Loucy (cell line): ENCODE measurements around the gene PEX12.
A peak's percentile ranks its signal among the peaks of the same experiment; 100 is the strongest.
"Not testable (repeated sequence)": the region's sequence is repeated elsewhere in the genome, so short reads cannot be mapped to it uniquely, and the experiment has no call there.

Experiments
- H2AFZ ChIP-seq: fragments of 200-600 bp; sonication (generic); 2 replicates; pipeline ENCODE4 v1.6.0; 2016; ENCODE audit warnings: antibody characterized with exemption, mild to moderate bottlenecking, low read length, moderate library complexity
- H3F3A ChIP-seq: fragments of 200-600 bp; 2 replicates; pipeline ENCODE4 v1.6.0; 2016; ENCODE audit warnings: antibody characterized with exemption, low read depth, mild to moderate bottlenecking
- H3K27me3 ChIP-seq: fragments of 200-600 bp; sonication (generic); 2 replicates; pipeline ENCODE4 v1.6.1; 2014; ENCODE audit warnings: low read length, mild to moderate bottlenecking; ENCODE audit not compliant: insufficient read depth, poor library complexity, severe bottlenecking
- H3K36me3 ChIP-seq: fragments of 200-600 bp; sonication (generic); 2 replicates; pipeline ENCODE4 v1.6.1; 2016; ENCODE audit warnings: low read length; ENCODE audit not compliant: insufficient read depth
- H3K4me1 ChIP-seq: fragments of 200-600 bp; sonication (generic); 2 replicates; pipeline ENCODE4 v1.5.1; 2014; ENCODE audit warnings: low read length, mild to moderate bottlenecking; ENCODE audit not compliant: insufficient read depth, poor library complexity, severe bottlenecking
- H3K4me2 ChIP-seq: fragments of 200-600 bp; sonication (generic); 2 replicates; pipeline ENCODE4 v1.6.0; 2014; ENCODE audit warnings: antibody characterized with exemption, low read length, low read depth, mild to moderate bottlenecking; ENCODE audit not compliant: poor library complexity, severe bottlenecking
- H3K4me3 ChIP-seq: fragments of 200-600 bp; sonication (generic); 2 replicates; pipeline ENCODE4 v1.5.1; 2014; ENCODE audit warnings: low read length, mild to moderate bottlenecking, mixed read lengths; ENCODE audit not compliant: poor library complexity, severe bottlenecking
- H3K79me2 ChIP-seq: fragments of 200-600 bp; sonication (generic); 2 replicates; pipeline ENCODE4 v1.6.1; 2014; ENCODE audit warnings: low read length; ENCODE audit not compliant: insufficient read depth
- H3K9ac ChIP-seq: fragments of 200-600 bp; sonication (generic); 2 replicates; pipeline ENCODE4 v1.6.0; 2014; ENCODE audit warnings: mild to moderate bottlenecking, low read depth, low read length, moderate library complexity; ENCODE audit not compliant: poor library complexity, severe bottlenecking
- H3K9me2 ChIP-seq: fragments of 200-600 bp; sonication (generic); replicated peaks from 2 replicates; pipeline ENCODE4 v1.6.1; 2016; ENCODE audit warnings: low read depth, low read length, mixed read lengths
- H3K9me3 ChIP-seq: fragments of 200-600 bp; sonication (generic); 2 replicates; pipeline ENCODE4 v1.6.1; 2014; ENCODE audit warnings: mild to moderate bottlenecking, antibody characterized with exemption, low read length, low read depth; ENCODE audit not compliant: insufficient read depth
- H4K20me1 ChIP-seq: fragments of 200-600 bp; sonication (generic); 2 replicates; pipeline ENCODE4 v1.6.0; 2014; ENCODE audit warnings: antibody characterized with exemption, low read length, mild to moderate bottlenecking; ENCODE audit not compliant: insufficient read depth, poor library complexity, severe bottlenecking
- CTCF ChIP-seq: fragments of 200-600 bp; sonication (generic); conservative IDR thresholded peaks from 2 replicates; pipeline ENCODE4 v1.5.1; 2014; ENCODE audit warnings: mild to moderate bottlenecking, antibody characterized with exemption, low read length
- EZH2phosphoT487 ChIP-seq: fragments of 200-600 bp; IDR thresholded peaks from 2 replicates; pipeline ENCODE4 v1.6.1; 2018; ENCODE audit warnings: antibody characterized with exemption, mild to moderate bottlenecking, moderate library complexity, borderline replicate concordance

Gene PEX12

GRCh38 chr17:35569405-35569804 lies 9.0 kb downstream of the PEX12 start:
- TF ChIP-seq CTCF (no peak), EZH2phosphoT487 (no peak)
- no peak overlapping the region for H2AFZ ChIP-seq
- peaks cover 15% of the 10 kb centered on the region for H3K4me1 ChIP-seq
- peak overlapping the region; percentile 88 for H3K4me3 ChIP-seq
- no peaks in the 10 kb centered on the region for H3K9me3 ChIP-seq
- H3K79me2 ChIP-seq: peaks cover 36% of the 10 kb centered on the region
- H3K36me3 ChIP-seq: no peaks in the 10 kb centered on the region; the same call in 1 of the 2 replicates
- H3F3A ChIP-seq: no peaks in the 10 kb centered on the region
- H3K9me2 ChIP-seq: no peaks in the 10 kb centered on the region
- H3K27me3 ChIP-seq: no peaks in the 10 kb centered on the region
- H3K4me2 ChIP-seq: peak overlapping the region; percentile 86
- peak overlapping the region; percentile 84 for H3K9ac ChIP-seq
- H4K20me1 ChIP-seq: peaks cover 12% of the 10 kb centered on the region

- H3K9me3 ChIP-seq: no peaks in the 10 kb centered on the region
- H3K4me2 ChIP-seq: peak overlapping the region; percentile 86
- H2AFZ ChIP-seq: no peak overlapping the region
- H4K20me1 ChIP-seq: peaks cover 12% of the 10 kb centered on the region
- peaks cover 36% of the 10 kb centered on the region for H3K79me2 ChIP-seq
- no peaks in the 10 kb centered on the region for H3K36me3 ChIP-seq
- TF ChIP-seq EZH2phosphoT487 (no peak), CTCF (no peak)
- H3K4me3 ChIP-seq: peak overlapping the region; percentile 88
- peak overlapping the region; percentile 84 for H3K9ac ChIP-seq
- H3K27me3 ChIP-seq: no peaks in the 10 kb centered on the region
- H3K4me1 ChIP-seq: peaks cover 15% of the 10 kb centered on the region
- H3F3A ChIP-seq: no peaks in the 10 kb centered on the region
- no peaks in the 10 kb centered on the region for H3K9me2 ChIP-seq
Observed at GRCh38 chr17:35568561-35568960, 9.8 kb downstream of the PEX12 start.

- H3K4me1 ChIP-seq: peaks cover 15% of the 10 kb centered on the region
- H3K4me2 ChIP-seq: peak overlapping the region; percentile 86
- H3F3A ChIP-seq: no peaks in the 10 kb centered on the region
- TF ChIP-seq CTCF (no peak), EZH2phosphoT487 (no peak)
- H3K79me2 ChIP-seq: peaks cover 36% of the 10 kb centered on the region
- no peaks in the 10 kb centered on the region for H3K36me3 ChIP-seq
- no peaks in the 10 kb centered on the region for H3K9me2 ChIP-seq
- no peaks in the 10 kb centered on the region for H3K9me3 ChIP-seq
- H4K20me1 ChIP-seq: peaks cover 12% of the 10 kb centered on the region
- peak overlapping the region; percentile 88 for H3K4me3 ChIP-seq
- H3K27me3 ChIP-seq: no peaks in the 10 kb centered on the region
- H2AFZ ChIP-seq: no peak overlapping the region
- peak overlapping the region; percentile 84 for H3K9ac ChIP-seq
Observed at GRCh38 chr17:35566968-35567367, 11.4 kb downstream of the PEX12 start.

GRCh38 chr17:35563181-35563580 lies 15.2 kb downstream of the PEX12 start:
- H3K79me2 ChIP-seq, H4K20me1 ChIP-seq, H3K36me3 ChIP-seq, H3F3A ChIP-seq, H3K4me1 ChIP-seq, H3K9me3 ChIP-seq, H3K4me2 ChIP-seq, H3K4me3 ChIP-seq, H2AFZ ChIP-seq, H3K9me2 ChIP-seq, H3K9ac ChIP-seq, H3K27me3 ChIP-seq: not testable (repeated sequence)
